HFFc6 (cell line): ENCODE results near the gene TMEM40. TPM values are rescaled to one million over a fixed set of nuclear protein-coding genes. Genes with fewer than 3 reads are reported as not detected.

Experiments used
- DNase-seq: peaks from one replicate; pipeline ENCODE4 v3.0.0-alpha.2; 2018
- H3K27ac Mint-ChIP-seq: 2 replicates; pipeline ENCODE4 v1.8.0; 2020; ENCODE audit warnings: mild to moderate bottlenecking, mixed read lengths
- H3K27me3 Mint-ChIP-seq: 2 replicates; pipeline ENCODE4 v1.8.0; 2021; ENCODE audit warnings: mild to moderate bottlenecking, moderate library complexity, mixed read lengths; ENCODE audit not compliant: insufficient read depth
- H3K36me3 Mint-ChIP-seq: 2 replicates; pipeline ENCODE4 v1.8.0; 2021; ENCODE audit warnings: low read depth, mixed read lengths
- H3K4me1 Mint-ChIP-seq: 2 replicates; pipeline ENCODE4 v1.8.0; 2020; ENCODE audit warnings: low read depth, mixed read lengths
- H3K4me3 Mint-ChIP-seq: 2 replicates; pipeline ENCODE4 v1.8.0; 2020; ENCODE audit warnings: mild to moderate bottlenecking, moderate library complexity, mixed read lengths
- H3K9me3 Mint-ChIP-seq: 2 replicates; pipeline ENCODE4 v1.8.0; 2020; ENCODE audit warnings: mild to moderate bottlenecking, mixed read lengths
- CTCF ChIP-seq: fragments of 200-600 bp; sonication (generic); IDR thresholded peaks from 2 replicates; pipeline ENCODE4 v1.5.0; 2021; ENCODE audit warnings: antibody characterized with exemption, mild to moderate bottlenecking
- total RNA-seq, 6 experiments: library from RNA; stranded (reverse); fragmentation: NEBNext Ultra II Directional; extraction: Animal tissue kit (Norgen Biotek cat#: 25700); gene quantifications; 2 replicates in 1 of 6; 3 replicates in 5 of 6; pipeline ENCODE4 v1.2.3, GENCODE V29; 2021

TMEM40 gene
- total RNA-seq, 6 experiments from 2014 or later, result 0.32 to 0.40 (median 0.36) TPM; not detected in 3

GRCh38 chr3:12753275-12754028, 5.6 kb downstream of the TMEM40 start:
- Mint-ChIP-seq H3K27ac (no peak overlapping the region; the same call in 1 of the 2 replicates), H3K36me3 (no peaks in the 10 kb centered on the region), H3K9me3 (no peaks in the 10 kb centered on the region), H3K27me3 (no peaks in the 10 kb centered on the region; the same call in 1 of the 2 replicates), H3K4me3 (no peak overlapping the region), H3K4me1 (peaks cover 53% of the 10 kb centered on the region)
- DNase-seq, result no peak
- TF ChIP-seq CTCF, result no peak

- no peak for TF ChIP-seq CTCF
- DNase-seq, result no peak
- Mint-ChIP-seq H3K4me3 (no peak overlapping the region), H3K4me1 (peaks cover 47% of the 10 kb centered on the region), H3K27ac (peak overlapping the region; percentile 97; the same call in 1 of the 2 replicates), H3K36me3 (no peaks in the 10 kb centered on the region), H3K9me3 (no peaks in the 10 kb centered on the region), H3K27me3 (no peaks in the 10 kb centered on the region; the same call in 1 of the 2 replicates)
Observed at GRCh38 chr3:12752809-12753208, 6.2 kb downstream of the TMEM40 start.

- Mint-ChIP-seq H3K27me3 (no peaks in the 10 kb centered on the region; the same call in 1 of the 2 replicates), H3K9me3 (no peaks in the 10 kb centered on the region), H3K4me1 (peaks cover 47% of the 10 kb centered on the region), H3K36me3 (no peaks in the 10 kb centered on the region), H3K4me3 (no peak overlapping the region), H3K27ac (peak overlapping the region; percentile 97)
- TF ChIP-seq CTCF, result no peak
- no peak for DNase-seq
Observed at GRCh38 chr3:12752102-12752501, 7.0 kb downstream of the TMEM40 start.

GRCh38 chr3:12751571-12751970, 7.5 kb downstream of the TMEM40 start:
- Mint-ChIP-seq H3K27me3 (no peaks in the 10 kb centered on the region; the same call in 1 of the 2 replicates), H3K27ac (peak overlapping the region; percentile 97), H3K9me3 (no peaks in the 10 kb centered on the region), H3K4me1 (peaks cover 47% of the 10 kb centered on the region), H3K36me3 (no peaks in the 10 kb centered on the region), H3K4me3 (no peak overlapping the region)
- TF ChIP-seq CTCF, result no peak
- peak; percentile 72 for DNase-seq

- H3K27me3 Mint-ChIP-seq, result peaks cover 3% of the 10 kb centered on the region
- H3K27ac Mint-ChIP-seq, result peak overlapping the region; percentile 97
- peak overlapping the region; percentile 36; the same call in 1 of the 2 replicates for H3K4me3 Mint-ChIP-seq
- H3K4me1 Mint-ChIP-seq, result peaks cover 47% of the 10 kb centered on the region
- TF ChIP-seq CTCF, result no peak
- H3K9me3 Mint-ChIP-seq, result no peaks in the 10 kb centered on the region
- no peaks in the 10 kb centered on the region for H3K36me3 Mint-ChIP-seq
- DNase-seq, result peak; percentile 83
Observed at GRCh38 chr3:12750658-12751071, 8.4 kb downstream of the TMEM40 start.
